Colonic mucosa (tissue), 4 donors: ENCODE results near the gene SMARCAL1. TPM values are rescaled to one million over a fixed set of nuclear protein-coding genes. Genes with fewer than 3 reads are reported as not detected.

Experiments
- DNase-seq: peaks from one replicate; pipeline ENCODE4 v3.0.0-alpha.2; 2020
- H3K27ac ChIP-seq: fragments of 200-600 bp; one replicate; pipeline ENCODE4 v1.8.0; 2021
- H3K27me3 ChIP-seq: fragments of 200-600 bp; one replicate; pipeline ENCODE4 v1.8.0; 2021
- H3K36me3 ChIP-seq: fragments of 200-600 bp; one replicate; pipeline ENCODE4 v1.8.0; 2021
- H3K4me1 ChIP-seq: fragments of 200-600 bp; one replicate; pipeline ENCODE4 v1.8.0; 2021; ENCODE audit warnings: mild to moderate bottlenecking
- H3K4me3 ChIP-seq: fragments of 200-600 bp; one replicate; pipeline ENCODE4 v1.8.0; 2021
- H3K9ac ChIP-seq, 2 donors: one replicate each; pipeline ENCODE4 v1.7.0; 2013; ENCODE audit warnings: control low read depth in 2 of 2, low read depth in 2 of 2, low read length in 2 of 2
- H3K9me3 ChIP-seq: fragments of 200-600 bp; one replicate; pipeline ENCODE4 v1.8.0; 2021
- intact Hi-C: fragments of 100-400 bp; cut with DNase I; formaldehyde crosslinking; loops from one replicate; pipeline ENCODE4 v1.14.1; 2022
- total RNA-seq, 2 donors: library from RNA; stranded (reverse); fragmentation: NEBNext Ultra II Directional in 1 of 2; extraction: Animal tissue kit (Norgen Biotek cat#: 25700) in 1 of 2; gene quantifications; one replicate each; pipeline ENCODE4 v1.2.1, GENCODE V29; 2021
- TF ChIP-seq, protein P1 (sequence below): fragments of 200-600 bp; IDR thresholded peaks from one replicate; pipeline ENCODE4 v1.8.0; 2022; ENCODE audit warnings: antibody characterized with exemption, mild to moderate bottlenecking
- donor health status: healthy.
- donor health status: DM: no; HTN: no; CAD: no.
- donor health status: DM: no; HTN: no; CAD: no.

SMARCAL1 gene
- total RNA-seq, 2 donors from 2014 or later: 13.8 to 18.1 TPM

DNA sequence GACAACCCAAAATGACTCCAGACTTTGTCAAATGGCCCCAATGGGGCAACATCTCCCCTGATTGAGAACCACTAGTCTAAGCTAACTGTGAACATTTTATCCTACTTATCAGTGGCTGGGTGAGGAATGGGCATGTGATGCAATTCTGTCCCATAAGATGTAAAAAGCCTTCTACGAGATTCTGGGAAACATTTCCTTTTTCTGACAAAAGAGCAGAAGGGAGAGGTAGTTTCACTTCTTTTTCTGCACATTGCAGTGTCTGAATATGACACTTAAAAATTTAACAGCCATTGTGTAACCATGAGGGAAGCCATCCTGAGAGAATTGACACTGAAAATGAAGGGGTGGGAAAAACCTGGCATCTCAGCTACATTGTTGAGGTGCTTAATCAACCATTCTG lies 22.7 kb upstream of the SMARCAL1 start:
- no peak overlapping the region for H3K27ac ChIP-seq
- H3K9ac ChIP-seq: no peak overlapping the region
- no peaks in the 10 kb centered on the region for H3K9me3 ChIP-seq
- no peak for DNase-seq
- H3K4me3 ChIP-seq: no peak overlapping the region
- TF ChIP-seq, protein P1, sequence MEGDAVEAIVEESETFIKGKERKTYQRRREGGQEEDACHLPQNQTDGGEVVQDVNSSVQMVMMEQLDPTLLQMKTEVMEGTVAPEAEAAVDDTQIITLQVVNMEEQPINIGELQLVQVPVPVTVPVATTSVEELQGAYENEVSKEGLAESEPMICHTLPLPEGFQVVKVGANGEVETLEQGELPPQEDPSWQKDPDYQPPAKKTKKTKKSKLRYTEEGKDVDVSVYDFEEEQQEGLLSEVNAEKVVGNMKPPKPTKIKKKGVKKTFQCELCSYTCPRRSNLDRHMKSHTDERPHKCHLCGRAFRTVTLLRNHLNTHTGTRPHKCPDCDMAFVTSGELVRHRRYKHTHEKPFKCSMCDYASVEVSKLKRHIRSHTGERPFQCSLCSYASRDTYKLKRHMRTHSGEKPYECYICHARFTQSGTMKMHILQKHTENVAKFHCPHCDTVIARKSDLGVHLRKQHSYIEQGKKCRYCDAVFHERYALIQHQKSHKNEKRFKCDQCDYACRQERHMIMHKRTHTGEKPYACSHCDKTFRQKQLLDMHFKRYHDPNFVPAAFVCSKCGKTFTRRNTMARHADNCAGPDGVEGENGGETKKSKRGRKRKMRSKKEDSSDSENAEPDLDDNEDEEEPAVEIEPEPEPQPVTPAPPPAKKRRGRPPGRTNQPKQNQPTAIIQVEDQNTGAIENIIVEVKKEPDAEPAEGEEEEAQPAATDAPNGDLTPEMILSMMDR: no peak
- H3K36me3 ChIP-seq: no peaks in the 10 kb centered on the region
- intact Hi-C loops: no loop called here
- H3K27me3 ChIP-seq: no peaks in the 10 kb centered on the region
- H3K4me1 ChIP-seq: no peaks in the 10 kb centered on the region

DNA sequence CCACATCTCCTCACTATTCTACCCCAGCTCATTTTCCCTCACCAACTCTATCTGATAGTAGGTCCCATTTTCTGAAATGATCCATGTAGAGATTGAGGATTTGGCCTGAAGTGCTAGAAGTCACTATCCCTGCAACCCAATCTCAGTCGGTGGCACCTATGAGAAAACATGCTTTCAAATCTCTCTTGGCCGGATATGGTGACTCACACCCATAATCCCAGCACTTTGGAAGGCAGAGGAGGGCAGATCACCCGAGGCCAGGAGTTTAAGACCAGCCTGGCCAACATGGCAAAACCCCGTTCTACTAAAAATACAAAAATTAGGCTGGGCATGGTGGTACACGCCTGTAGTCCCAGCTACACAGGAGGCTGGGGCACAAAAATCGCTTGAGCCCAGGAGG lies 20.9 kb upstream of the SMARCAL1 start:
- intact Hi-C loops: no loop called here
- H3K27me3 ChIP-seq: no peaks in the 10 kb centered on the region
- H3K9ac ChIP-seq: no peak overlapping the region
- no peaks in the 10 kb centered on the region for H3K9me3 ChIP-seq
- no peaks in the 10 kb centered on the region for H3K4me1 ChIP-seq
- no peak for DNase-seq
- TF ChIP-seq, protein P1: no peak
- no peaks in the 10 kb centered on the region for H3K36me3 ChIP-seq
- no peak overlapping the region for H3K27ac ChIP-seq
- no peak overlapping the region for H3K4me3 ChIP-seq

DNA sequence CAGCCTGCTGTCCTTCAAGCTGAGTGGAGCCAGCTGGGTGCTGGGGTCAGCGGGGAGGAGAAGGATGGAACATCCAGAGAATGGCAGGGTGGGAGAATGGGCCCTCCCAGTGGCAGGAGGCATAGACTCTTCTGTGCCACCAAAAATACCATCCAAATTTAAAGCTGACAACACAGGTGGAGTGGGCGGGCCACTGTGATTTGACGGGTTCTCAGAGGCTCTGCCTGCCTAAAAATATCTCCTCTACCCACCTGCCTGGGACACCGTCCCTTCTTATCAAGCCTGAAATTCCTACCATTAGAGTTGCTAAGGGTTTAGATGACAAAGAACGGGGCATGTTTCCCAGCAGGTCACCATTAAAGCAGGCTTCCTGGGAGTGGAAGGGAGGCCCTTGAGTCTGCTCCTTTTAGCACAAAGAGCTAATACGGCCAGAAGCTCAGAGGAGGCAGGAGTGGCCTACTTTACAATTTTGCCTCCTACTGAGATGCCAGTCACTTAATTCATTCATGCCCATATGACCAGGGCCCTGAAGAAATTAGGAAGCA lies 20.2 kb upstream of the SMARCAL1 start:
- no peaks in the 10 kb centered on the region for H3K4me1 ChIP-seq
- H3K9ac ChIP-seq: no peak overlapping the region
- DNase-seq: no peak
- no peak overlapping the region for H3K4me3 ChIP-seq
- H3K36me3 ChIP-seq: no peaks in the 10 kb centered on the region
- TF ChIP-seq, protein P1: no peak
- no peaks in the 10 kb centered on the region for H3K27me3 ChIP-seq
- H3K9me3 ChIP-seq: no peaks in the 10 kb centered on the region
- H3K27ac ChIP-seq: no peak overlapping the region
- intact Hi-C loops: no loop called here

DNA sequence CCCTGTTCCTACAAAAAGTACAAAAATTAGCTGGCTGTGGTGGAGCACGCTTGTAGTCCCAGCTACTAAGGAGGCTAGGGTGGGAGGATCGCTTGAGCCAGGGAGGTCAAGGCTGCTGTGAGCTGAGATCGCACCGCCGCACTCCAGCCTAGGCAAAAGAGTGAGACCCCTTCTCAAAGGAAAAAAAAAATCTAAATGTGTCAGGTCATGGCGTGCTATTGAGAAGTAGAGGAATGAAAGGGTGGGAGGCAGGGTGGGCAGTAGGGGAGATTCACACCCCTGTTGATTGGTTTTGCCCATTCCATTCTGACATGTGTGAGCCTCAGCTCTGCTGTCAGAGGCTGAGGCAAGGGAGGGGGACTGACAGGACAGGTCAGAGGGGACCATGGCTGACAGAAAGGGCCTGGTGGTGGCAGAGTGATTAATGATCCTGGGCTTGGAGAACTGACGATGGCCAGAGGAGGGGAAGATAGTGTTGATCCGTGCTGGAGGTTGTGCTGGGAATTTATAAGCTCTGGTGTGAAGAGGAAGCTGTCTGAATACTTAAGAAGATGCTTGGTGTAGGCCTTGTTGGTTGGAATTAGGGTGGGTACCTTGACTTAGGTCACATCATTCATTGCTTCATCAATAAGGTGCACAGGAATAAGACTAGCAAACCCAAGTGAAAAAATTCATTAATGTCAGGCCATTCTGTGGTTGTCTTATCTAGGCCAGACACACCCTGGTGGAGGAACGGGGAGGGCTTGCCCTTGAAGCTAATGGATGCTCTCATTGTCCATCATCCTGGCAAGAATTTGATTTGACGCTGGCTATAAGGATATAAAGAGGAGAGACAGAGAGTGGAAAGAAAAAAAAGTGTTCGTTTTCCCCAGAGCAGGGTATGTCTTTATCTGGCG lies 19.1 kb upstream of the SMARCAL1 start:
- intact Hi-C loops: no loop called here
- H3K9ac ChIP-seq: no peak overlapping the region
- no peaks in the 10 kb centered on the region for H3K9me3 ChIP-seq
- H3K27me3 ChIP-seq: no peaks in the 10 kb centered on the region
- TF ChIP-seq, protein P1: no peak
- H3K4me3 ChIP-seq: no peak overlapping the region
- DNase-seq: no peak
- H3K36me3 ChIP-seq: no peaks in the 10 kb centered on the region
- H3K27ac ChIP-seq: no peak overlapping the region
- no peaks in the 10 kb centered on the region for H3K4me1 ChIP-seq

DNA sequence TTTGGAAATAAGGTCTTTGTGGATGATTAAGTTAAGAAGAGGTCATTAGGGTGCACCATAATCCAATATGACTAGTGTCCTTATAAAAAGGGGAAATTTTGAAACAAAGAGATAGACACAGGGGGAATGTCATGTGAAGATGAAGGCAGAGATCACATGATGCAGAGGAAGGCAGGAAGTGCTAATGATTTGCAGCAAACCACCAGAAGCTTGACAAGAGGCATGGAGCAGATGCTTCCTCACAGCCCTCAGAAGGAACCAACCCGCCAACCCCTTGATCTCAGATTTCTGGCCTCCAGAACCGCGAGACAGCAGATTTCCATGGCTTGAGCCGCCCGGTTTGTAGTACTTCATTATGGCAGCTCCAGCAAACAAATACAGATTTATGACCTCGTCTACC lies 17.4 kb upstream of the SMARCAL1 start:
- H3K4me1 ChIP-seq: no peaks in the 10 kb centered on the region
- H3K9me3 ChIP-seq: no peaks in the 10 kb centered on the region
- no peak overlapping the region for H3K9ac ChIP-seq
- no peak overlapping the region for H3K4me3 ChIP-seq
- H3K27ac ChIP-seq: no peak overlapping the region
- TF ChIP-seq, protein P1: no peak
- intact Hi-C loops: no loop called here
- no peaks in the 10 kb centered on the region for H3K27me3 ChIP-seq
- DNase-seq: no peak
- no peaks in the 10 kb centered on the region for H3K36me3 ChIP-seq
